Body of pancreas (tissue), 4 donors: ENCODE data around the gene KDELR1.

Experiments used
- POLR2A ChIP-seq, 3 donors: fragments of 450-650 bp; IDR thresholded peaks; one replicate each; pipeline ENCODE4 v1.6.1; 2016; ENCODE audit warnings: antibody characterized with exemption in 3 of 3, mild to moderate bottlenecking in 2 of 3
- TF ChIP-seq, protein P1 (sequence below), 7 experiments: fragments of 450-650 bp in 4 of 7; fragments of 200-600 bp in 3 of 7; sonication (generic) in 3 of 7; IDR thresholded peaks; one replicate each; pipeline ENCODE4 v1.5.1; 2016 to 2019; ENCODE audit warnings: antibody characterized with exemption in 7 of 7

GRCh38 chr19:48413879-48414587, 22.7 kb upstream of the KDELR1 start:
- TF ChIP-seq, protein P1, sequence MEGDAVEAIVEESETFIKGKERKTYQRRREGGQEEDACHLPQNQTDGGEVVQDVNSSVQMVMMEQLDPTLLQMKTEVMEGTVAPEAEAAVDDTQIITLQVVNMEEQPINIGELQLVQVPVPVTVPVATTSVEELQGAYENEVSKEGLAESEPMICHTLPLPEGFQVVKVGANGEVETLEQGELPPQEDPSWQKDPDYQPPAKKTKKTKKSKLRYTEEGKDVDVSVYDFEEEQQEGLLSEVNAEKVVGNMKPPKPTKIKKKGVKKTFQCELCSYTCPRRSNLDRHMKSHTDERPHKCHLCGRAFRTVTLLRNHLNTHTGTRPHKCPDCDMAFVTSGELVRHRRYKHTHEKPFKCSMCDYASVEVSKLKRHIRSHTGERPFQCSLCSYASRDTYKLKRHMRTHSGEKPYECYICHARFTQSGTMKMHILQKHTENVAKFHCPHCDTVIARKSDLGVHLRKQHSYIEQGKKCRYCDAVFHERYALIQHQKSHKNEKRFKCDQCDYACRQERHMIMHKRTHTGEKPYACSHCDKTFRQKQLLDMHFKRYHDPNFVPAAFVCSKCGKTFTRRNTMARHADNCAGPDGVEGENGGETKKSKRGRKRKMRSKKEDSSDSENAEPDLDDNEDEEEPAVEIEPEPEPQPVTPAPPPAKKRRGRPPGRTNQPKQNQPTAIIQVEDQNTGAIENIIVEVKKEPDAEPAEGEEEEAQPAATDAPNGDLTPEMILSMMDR (IDR thresholded peaks at IDR 0.05), result no peak
- no peak for TF ChIP-seq POLR2A (IDR thresholded peaks at IDR 0.05)
